ENCODE measurements around the gene CIBAR2. TPM values are rescaled to one million over a fixed set of nuclear protein-coding genes. Genes with fewer than 3 reads are reported as not detected.
A peak's percentile ranks its signal among the peaks of the same experiment; 100 is the strongest.

Gene CIBAR2
- total RNA-seq, 1 donor from 2014 or later: not detected

GRCh38 chr16:85146922-85147651 is 34.8 kb upstream of the CIBAR2 start:
- H3K27ac ChIP-seq: peak overlapping the region; percentile 65
- H3K4me1 ChIP-seq: peaks cover 5% of the 10 kb centered on the region
- intact Hi-C loops (cut with DNase I): no loop called here
- ATAC-seq (no peak), DNase-seq (no peak)
- H3K36me3 ChIP-seq: no peaks in the 10 kb centered on the region
- H3K9me3 ChIP-seq: no peaks in the 10 kb centered on the region
- TF ChIP-seq CTCF (IDR thresholded peaks at IDR 0.05): no peak
- H3K4me3 ChIP-seq: no peak overlapping the region
- H3K27me3 ChIP-seq: no peaks in the 10 kb centered on the region

GRCh38 chr16:85146532-85146797 is 34.2 kb upstream of the CIBAR2 start:
- Histone ChIP-seq H3K36me3 (no peaks in the 10 kb centered on the region), H3K27ac (peak overlapping the region; percentile 65), H3K4me3 (no peak overlapping the region), H3K9me3 (no peaks in the 10 kb centered on the region), H3K4me1 (peaks cover 3% of the 10 kb centered on the region), H3K27me3 (no peaks in the 10 kb centered on the region)
- ATAC-seq (no peak), DNase-seq (no peak)
- no peak for TF ChIP-seq CTCF (IDR thresholded peaks at IDR 0.05)
- intact Hi-C loops (cut with DNase I): no loop called here

DNA sequence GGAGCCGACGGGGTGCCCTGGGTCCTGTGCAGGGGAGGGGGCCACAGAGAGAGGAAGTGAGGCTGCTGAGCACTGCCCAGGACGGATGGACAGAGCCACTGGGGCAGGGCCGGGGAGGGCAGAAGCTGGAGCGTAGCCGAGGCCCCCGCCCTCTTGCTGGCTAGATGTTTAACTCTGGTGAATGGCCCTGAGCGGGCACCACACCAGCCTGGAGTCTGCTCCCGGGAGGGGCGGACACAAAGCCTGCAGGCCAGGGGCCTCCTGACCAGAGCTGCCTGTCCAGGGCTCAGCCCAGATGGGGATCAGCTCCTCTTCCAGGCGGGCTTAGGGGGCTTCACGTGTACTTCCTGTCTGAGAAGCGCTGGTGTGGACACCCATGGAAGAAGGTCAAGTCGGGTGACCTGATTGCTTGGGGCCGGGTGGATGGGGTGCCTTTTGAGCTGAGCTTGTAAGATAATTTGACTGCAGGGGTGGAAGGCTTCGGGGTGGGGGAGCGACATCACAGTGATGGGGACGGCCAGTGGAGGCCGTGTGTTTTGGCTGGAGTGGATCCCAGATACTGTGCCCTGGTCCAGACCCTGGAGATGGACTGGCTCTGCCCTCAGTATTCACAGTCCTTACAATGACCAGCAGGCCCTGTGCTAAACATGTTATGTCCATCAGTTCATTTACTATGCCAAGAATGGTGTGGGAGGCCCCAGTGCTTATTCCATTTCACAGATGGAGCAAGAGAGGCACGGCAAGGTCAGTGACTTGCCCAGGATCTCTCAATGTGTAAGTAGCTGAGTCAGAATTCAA is 33.7 kb upstream of the CIBAR2 start:
- no peak for ATAC-seq
- TF ChIP-seq CTCF (IDR thresholded peaks at IDR 0.05): no peak

GRCh38 chr16:85145188-85145587 is 32.9 kb upstream of the CIBAR2 start:
- no peak overlapping the region for H3K27ac ChIP-seq
- ATAC-seq: no peak
- TF ChIP-seq CTCF (IDR thresholded peaks at IDR 0.05): no peak

More for the DNA sequence above, 33.7 kb upstream of the CIBAR2 start:
- H3K4me3 ChIP-seq: no peak overlapping the region
- H3K36me3 ChIP-seq: no peaks in the 10 kb centered on the region
- DNase-seq: no peak
- no peaks in the 10 kb centered on the region for H3K4me1 ChIP-seq
- intact Hi-C loops (cut with DNase I): no loop called here
- H3K9me3 ChIP-seq: no peaks in the 10 kb centered on the region
- H3K27me3 ChIP-seq: no peaks in the 10 kb centered on the region
- H3K27ac ChIP-seq: no peak overlapping the region

GRCh38 chr16:85144026-85144915 is 32.0 kb upstream of the CIBAR2 start:
- peak overlapping the region; percentile 17 for H3K27ac ChIP-seq
- peak; percentile 17 for ATAC-seq
- TF ChIP-seq CTCF (IDR thresholded peaks at IDR 0.05): no peak

More at GRCh38 chr16:85145188-85145587, 32.9 kb upstream of the CIBAR2 start:
- Histone ChIP-seq H3K4me1 (no peaks in the 10 kb centered on the region), H3K4me3 (no peak overlapping the region), H3K36me3 (no peaks in the 10 kb centered on the region), H3K9me3 (no peaks in the 10 kb centered on the region), H3K27me3 (no peaks in the 10 kb centered on the region)
- DNase-seq: no peak
- intact Hi-C loops (cut with DNase I): no loop called here

More at GRCh38 chr16:85144026-85144915, 32.0 kb upstream of the CIBAR2 start:
- DNase-seq: no peak
- intact Hi-C loops (cut with DNase I): no loop called here
- Histone ChIP-seq H3K9me3 (no peaks in the 10 kb centered on the region), H3K27me3 (no peaks in the 10 kb centered on the region), H3K4me1 (no peaks in the 10 kb centered on the region), H3K36me3 (no peaks in the 10 kb centered on the region), H3K4me3 (no peak overlapping the region)
